Measurements from ENCODE around the gene CCDC33. TPM values are rescaled to one million over a fixed set of nuclear protein-coding genes. Genes with fewer than 3 reads are reported as not detected.

Gene CCDC33
- total RNA-seq, 1 experiment from 2014 or later: 0.15 TPM

- intact Hi-C loops (cut with micrococcal nuclease): no loop called here
- no peak for TF ChIP-seq CEBPB (IDR thresholded peaks at IDR 0.05; ENCODE audit: low read depth)
- TF ChIP-seq CBX3 (IDR thresholded peaks at IDR 0.05; ENCODE audit: low read depth): no peak
- TF ChIP-seq, protein P1, sequence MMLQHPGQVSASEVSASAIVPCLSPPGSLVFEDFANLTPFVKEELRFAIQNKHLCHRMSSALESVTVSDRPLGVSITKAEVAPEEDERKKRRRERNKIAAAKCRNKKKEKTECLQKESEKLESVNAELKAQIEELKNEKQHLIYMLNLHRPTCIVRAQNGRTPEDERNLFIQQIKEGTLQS (IDR thresholded peaks at IDR 0.05): no peak
- no peak for TF ChIP-seq ZBTB33 (IDR thresholded peaks at IDR 0.05; ENCODE audit: extremely low read depth, insufficient replicate concordance, low read length)
- no peak for TF ChIP-seq ZNF274 (IDR thresholded peaks at IDR 0.05; ENCODE audit: low read depth, low read length)
- TF ChIP-seq YY1 (IDR thresholded peaks at IDR 0.05; ENCODE audit: extremely low read depth, insufficient replicate concordance, low read depth, low read length): no peak
- TF ChIP-seq ZFX (IDR thresholded peaks at IDR 0.05): no peak
- no peak for TF ChIP-seq JUND (IDR thresholded peaks at IDR 0.05)
- TF ChIP-seq SIN3A (IDR thresholded peaks at IDR 0.05; ENCODE audit: low read depth): no peak
- TF ChIP-seq EGR1 (IDR thresholded peaks at IDR 0.05; ENCODE audit: low read depth): no peak
- TF ChIP-seq POLR2A (IDR thresholded peaks at IDR 0.05; ENCODE audit: borderline replicate concordance, extremely low read depth, insufficient read depth, insufficient read length): no peak
- TF ChIP-seq EZH2 (IDR thresholded peaks at IDR 0.05): no peak
- no peak for TF ChIP-seq MAX (IDR thresholded peaks at IDR 0.05)
- TF ChIP-seq ELF1 (IDR thresholded peaks at IDR 0.05; ENCODE audit: borderline replicate concordance, low read depth): no peak
- no peak for TF ChIP-seq POLR2AphosphoS5 (IDR thresholded peaks at IDR 0.05; ENCODE audit: low read depth, low read length)
- TF ChIP-seq SP1 (IDR thresholded peaks at IDR 0.05; ENCODE audit: low read depth): no peak
- no peaks in the 10 kb centered on the region for H4K20me1 ChIP-seq (ENCODE audit: insufficient read depth)
- ATAC-seq (no peak), DNase-seq (ENCODE audit: low read depth, low spot score) (no peak)
- no peaks in the 10 kb centered on the region for H3K36me3 ChIP-seq (ENCODE audit: control insufficient read depth in 1 of 2, insufficient read depth in 2 of 2, low read length in 2 of 2)
- H3K27ac ChIP-seq (ENCODE audit: low read depth, low read length): no peak overlapping the region
- no peak overlapping the region for H3K4me3 ChIP-seq (replicated peaks in 1 of 2; ENCODE audit: low read depth in 1 of 2, low read length in 2 of 2)
- peaks cover 8% of the 10 kb centered on the region; the same call in 1 of the 2 replicates for H3K27me3 ChIP-seq (ENCODE audit: insufficient read depth, low read length)
- no TSS peak for BruUV-seq (replicated peaks)
- H3K9me3 ChIP-seq (ENCODE audit: control insufficient read depth in 1 of 2, insufficient read depth in 1 of 2, low read depth in 1 of 2, low read length in 2 of 2): no peaks in the 10 kb centered on the region
- RAD21 ChIA-PET (ENCODE audit: low non-redundant PET in 1 of 2, low total read pairs in 2 of 2, uncharacterized antibody in 2 of 2, unreplicated experiment in 2 of 2): no interaction called here
- CTCF ChIA-PET: no interaction called here
- no peaks in the 10 kb centered on the region for H3K79me2 ChIP-seq (ENCODE audit: insufficient read depth, low read length)
- H2AFZ ChIP-seq (ENCODE audit: low read depth, low read length, poor library complexity, severe bottlenecking): no peak overlapping the region
- no peaks in the 10 kb centered on the region for H3K9me2 ChIP-seq (ENCODE audit: insufficient read depth)
- H3K9ac ChIP-seq (ENCODE audit: low read length): no peak overlapping the region
- POLR2A ChIA-PET: no interaction called here
- no peaks in the 10 kb centered on the region for H3K4me1 ChIP-seq (ENCODE audit: control insufficient read depth in 1 of 2, insufficient read depth in 2 of 2, low read length in 2 of 2)
- H3K4me2 ChIP-seq (ENCODE audit: low read length): no peak overlapping the region
Observed at GRCh38 chr15:74365598-74366445, 129.7 kb downstream of the CCDC33 start.

Measured in HCT116 (cell line).